B cell (primary cell): ENCODE data around the gene CDC14A. TPM values are rescaled to one million over a fixed set of nuclear protein-coding genes. Genes with fewer than 3 reads are reported as not detected.

ENCODE experiments used
- ATAC-seq: fragments of 200-7000 bp; cut with Tn5 transposase; one replicate; pipeline ENCODE4 v1.10.0; 2021; ENCODE audit warnings: low read depth, mild to moderate bottlenecking, moderate number of reproducible peaks, moderate library complexity
- CTCF ChIA-PET: fragments of 350-600 bp; sonication (Branson Sonifier 250); formaldehyde crosslinking; loops from one replicate; lab custom pipeline; 2021; ENCODE audit warnings: antibody characterized with exemption, inconsistent platforms; lab: Charles Lee
- POLR2A ChIA-PET: fragments of 350-600 bp; sonication (Branson Sonifier 250); formaldehyde crosslinking; loops from one replicate; lab custom pipeline; 2021; ENCODE audit warnings: antibody characterized with exemption; lab: Charles Lee
- DNase-seq: peaks from one replicate; pipeline ENCODE4 v3.0.0; 2013
- H2AFZ ChIP-seq: 2 replicates; pipeline ENCODE4 v1.6.1; 2012; ENCODE audit warnings: mild to moderate bottlenecking, low read depth, low read length; ENCODE audit not compliant: insufficient read depth, poor library complexity, severe bottlenecking
- H3K27ac ChIP-seq, 2 donors: 1 replicate in 1 of 2; 2 replicates in 1 of 2; pipeline ENCODE4 v1.5.1; 2012 to 2013; ENCODE audit warnings: low read length in 2 of 2, mild to moderate bottlenecking in 2 of 2, moderate library complexity in 1 of 2
- H3K27me3 ChIP-seq, 4 experiments: fragments of 200-600 bp in 1 of 4; sonication (generic) in 1 of 4; replicated peaks in 1 of 4; 1 replicate in 2 of 4; 2 replicates in 2 of 4; pipeline versions ENCODE4 v1.6.1 to v1.7.0; 2013 to 2016; ENCODE audit warnings: low read length in 3 of 4, mild to moderate bottlenecking in 2 of 4, mixed read lengths in 1 of 4, moderate library complexity in 1 of 4; ENCODE audit not compliant: insufficient read depth in 4 of 4, control insufficient read depth in 3 of 4; ENCODE audit errors: control extremely low read depth in 1 of 4
- H3K36me3 ChIP-seq, 2 experiments: replicated peaks in 1 of 2; 1 replicate in 1 of 2; 2 replicates in 1 of 2; pipeline versions ENCODE4 v1.6.1 to v1.7.1; 2013; ENCODE audit warnings: low read length in 1 of 2; ENCODE audit not compliant: insufficient read depth in 2 of 2, control insufficient read depth in 1 of 2; ENCODE audit errors: control extremely low read depth in 1 of 2, extremely low read depth in 1 of 2
- H3K4me1 ChIP-seq, 2 donors: fragments of 200-600 bp in 1 of 2; sonication (generic) in 1 of 2; 1 replicate in 1 of 2; 2 replicates in 1 of 2; pipeline versions ENCODE4 v1.5.1 to v1.6.1; 2013 to 2017; ENCODE audit warnings: low read length in 2 of 2; ENCODE audit not compliant: control insufficient read depth in 2 of 2, insufficient read depth in 2 of 2
- H3K4me2 ChIP-seq: replicated peaks from 2 replicates; pipeline ENCODE3; 2012; ENCODE audit warnings: mild to moderate bottlenecking, low read depth, low read length; ENCODE audit not compliant: poor library complexity, severe bottlenecking
- H3K4me3 ChIP-seq, 5 experiments: fragments of 200-600 bp in 1 of 5; sonication (generic) in 1 of 5; 1 replicate in 3 of 5; 2 replicates in 2 of 5; pipeline versions ENCODE4 v1.5.1 to v1.7.0; 2011 to 2016; ENCODE audit warnings: low read length in 4 of 5, mild to moderate bottlenecking in 4 of 5, low read depth in 2 of 5, control low read depth in 1 of 5, moderate library complexity in 1 of 5; ENCODE audit not compliant: insufficient read depth in 1 of 5; ENCODE audit errors: control extremely low read depth in 1 of 5, extremely low read depth in 1 of 5
- H3K79me2 ChIP-seq: fragments of 200-600 bp; sonication (generic); one replicate; pipeline ENCODE4 v1.6.0; 2016; ENCODE audit warnings: low read length; ENCODE audit not compliant: control insufficient read depth, insufficient read depth
- H3K9ac ChIP-seq: fragments of 200-600 bp; sonication (generic); 2 replicates; pipeline ENCODE4 v1.6.1; 2017; ENCODE audit warnings: mild to moderate bottlenecking, low read length, moderate library complexity
- H3K9me3 ChIP-seq, 3 donors: one replicate each; pipeline versions ENCODE4 v1.6.1 to v1.7.1; 2013; ENCODE audit warnings: low read length in 2 of 3; ENCODE audit not compliant: control insufficient read depth in 2 of 3, insufficient read depth in 1 of 3; ENCODE audit errors: control extremely low read depth in 1 of 3
- H4K20me1 ChIP-seq: 2 replicates; pipeline ENCODE4 v1.6.0; 2012; ENCODE audit warnings: mild to moderate bottlenecking, low read length; ENCODE audit not compliant: insufficient read depth, control insufficient read depth, poor library complexity, severe bottlenecking
- H3K27ac Mint-ChIP-seq: one replicate; pipeline ENCODE4 v1.8.0; 2021; ENCODE audit warnings: mixed read lengths
- H3K27me3 Mint-ChIP-seq: one replicate; pipeline ENCODE4 v1.8.0; 2021; ENCODE audit warnings: mixed read lengths
- H3K4me1 Mint-ChIP-seq: one replicate; pipeline ENCODE4 v1.8.0; 2021; ENCODE audit warnings: mixed read lengths
- H3K4me3 Mint-ChIP-seq: one replicate; pipeline ENCODE4 v1.8.0; 2021; ENCODE audit warnings: mixed read lengths
- H3K9me3 Mint-ChIP-seq: one replicate; pipeline ENCODE4 v1.8.0; 2022; ENCODE audit warnings: mixed read lengths; ENCODE audit not compliant: insufficient read depth
- EZH2 ChIP-seq: IDR thresholded peaks from 2 replicates; pipeline ENCODE4 v1.6.1; 2012; ENCODE audit warnings: borderline replicate concordance, low read depth, mild to moderate bottlenecking, moderate library complexity, low read length; ENCODE audit not compliant: insufficient read depth, poor library complexity, severe bottlenecking
- WGBS: methylation state at CpG from one replicate; pipeline ENCODE4 v1.1.5; 2013; ENCODE audit warnings: missing lambda C conversion rate; ENCODE audit not compliant: insufficient coverage; 5-methylcytosine and 5-hydroxymethylcytosine counted together
- intact Hi-C: fragments of 100-400 bp; cut with micrococcal nuclease; formaldehyde crosslinking; loops from one replicate; pipeline ENCODE4 v1.10.0; 2022
- polyA plus RNA-seq: library from polyadenylated mRNA; depleted of rRNA; stranded (reverse); fragments of >200 nt; gene quantifications from 2 replicates; pipeline ENCODE4 v1.2.3, GENCODE V29; 2012
- total RNA-seq, 2 donors: library from RNA; stranded (reverse); fragments of 120-200 nt in 1 of 2; gene quantifications; 1 replicate in 1 of 2; 2 replicates in 1 of 2; pipeline versions ENCODE4 v1.2.3 to v1.2.4, GENCODE V29; 2013 to 2022
- TF ChIP-seq, protein P1 (sequence below): fragments of 200-600 bp; IDR thresholded peaks from one replicate; pipeline ENCODE4 v1.8.0; 2022; ENCODE audit warnings: antibody characterized with exemption, mild to moderate bottlenecking

The CDC14A gene
- total and polyA plus RNA-seq, 2 donors (not counting 1 experiment from before 2014, with no cell fraction given), result 6.1 to 41.7 TPM

DNA sequence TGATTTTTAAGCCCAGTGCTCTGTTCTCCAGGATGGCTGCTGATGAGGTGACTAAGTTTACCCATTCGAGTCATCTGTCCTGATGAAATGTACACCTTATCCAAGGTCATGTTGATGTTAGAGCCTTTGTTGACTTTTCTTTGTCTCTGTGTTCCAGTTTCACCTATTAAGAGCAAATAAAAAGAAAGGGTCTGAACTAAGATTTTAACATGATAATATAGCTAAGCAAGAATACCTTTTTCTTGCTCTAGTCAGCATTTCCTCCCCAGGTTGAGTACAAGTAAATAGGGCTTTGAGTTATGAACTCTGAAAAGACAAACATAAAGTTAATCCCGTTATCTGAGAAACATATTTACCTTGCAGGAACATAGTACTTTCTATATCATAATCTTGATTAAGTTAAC, 133.6 kb downstream of the CDC14A start:
- Mint-ChIP-seq H3K27ac (no peak overlapping the region), H3K9me3 (peaks cover 4% of the 10 kb centered on the region), H3K27me3 (no peaks in the 10 kb centered on the region), H3K4me3 (no peak overlapping the region), H3K4me1 (no peaks in the 10 kb centered on the region)
- Histone ChIP-seq H3K4me3 (no peak overlapping the region), H2AFZ (no peak overlapping the region), H3K4me2 (no peak overlapping the region), H3K27me3 (no peaks in the 10 kb centered on the region), H4K20me1 (no peaks in the 10 kb centered on the region), H3K9ac (no peak overlapping the region), H3K4me1 (no peaks in the 10 kb centered on the region), H3K79me2 (no peaks in the 10 kb centered on the region), H3K36me3 (peaks cover 0 to 39% of the 10 kb centered on the region in 2 experiments), H3K27ac (no peak overlapping the region), H3K9me3 (peaks cover 0 to 2% (median 0%) of the 10 kb centered on the region in 3 donors)
- DNase-seq (no peak), ATAC-seq (no peak)
- POLR2A ChIA-PET, result no interaction called here
- intact Hi-C loops, result no loop called here
- no CpG with 5 or more reads among the region's 2 CpGs for WGBS
- TF ChIP-seq, protein P1, sequence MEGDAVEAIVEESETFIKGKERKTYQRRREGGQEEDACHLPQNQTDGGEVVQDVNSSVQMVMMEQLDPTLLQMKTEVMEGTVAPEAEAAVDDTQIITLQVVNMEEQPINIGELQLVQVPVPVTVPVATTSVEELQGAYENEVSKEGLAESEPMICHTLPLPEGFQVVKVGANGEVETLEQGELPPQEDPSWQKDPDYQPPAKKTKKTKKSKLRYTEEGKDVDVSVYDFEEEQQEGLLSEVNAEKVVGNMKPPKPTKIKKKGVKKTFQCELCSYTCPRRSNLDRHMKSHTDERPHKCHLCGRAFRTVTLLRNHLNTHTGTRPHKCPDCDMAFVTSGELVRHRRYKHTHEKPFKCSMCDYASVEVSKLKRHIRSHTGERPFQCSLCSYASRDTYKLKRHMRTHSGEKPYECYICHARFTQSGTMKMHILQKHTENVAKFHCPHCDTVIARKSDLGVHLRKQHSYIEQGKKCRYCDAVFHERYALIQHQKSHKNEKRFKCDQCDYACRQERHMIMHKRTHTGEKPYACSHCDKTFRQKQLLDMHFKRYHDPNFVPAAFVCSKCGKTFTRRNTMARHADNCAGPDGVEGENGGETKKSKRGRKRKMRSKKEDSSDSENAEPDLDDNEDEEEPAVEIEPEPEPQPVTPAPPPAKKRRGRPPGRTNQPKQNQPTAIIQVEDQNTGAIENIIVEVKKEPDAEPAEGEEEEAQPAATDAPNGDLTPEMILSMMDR, result no peak
- TF ChIP-seq EZH2, result no peak
- CTCF ChIA-PET, result interaction anchor here (0.7 to 1.0 kb wide), 2 partner anchors 27 to 484 kb away, joined by 3 to 4 read pairs; no protein-coding TSS in a partner anchor

DNA sequence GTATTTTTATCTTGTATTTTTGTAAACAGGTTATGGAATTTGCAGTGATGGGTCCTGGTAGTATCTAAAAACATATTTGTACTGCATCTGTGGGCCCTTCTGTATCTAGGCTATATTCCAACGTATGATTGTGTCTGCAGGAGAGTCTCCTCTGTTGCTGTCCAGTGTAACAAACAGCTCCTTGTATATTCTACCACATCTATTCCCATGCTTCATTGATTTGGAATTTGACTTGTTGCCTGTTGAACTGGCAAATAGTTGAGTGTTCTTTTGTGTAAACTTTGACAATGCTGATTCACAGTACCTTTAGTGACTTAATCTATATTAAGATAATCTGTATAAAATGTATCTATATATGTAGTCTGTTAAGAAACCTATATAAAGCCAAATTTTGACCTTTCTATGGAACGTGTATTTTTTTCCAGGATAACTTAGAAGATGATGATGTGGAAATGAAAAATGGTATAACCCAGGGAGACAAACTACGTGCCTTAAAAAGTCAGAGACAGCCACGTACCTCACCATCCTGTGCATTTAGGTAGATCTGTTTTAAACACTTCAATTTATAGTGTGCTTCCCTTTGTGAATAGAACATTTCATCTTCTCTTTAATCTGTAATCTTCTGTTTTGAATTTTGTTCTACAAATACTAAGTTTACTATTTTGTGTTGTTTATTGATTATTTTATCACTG, 142.2 kb downstream of the CDC14A start:
- no peak overlapping the region for H3K4me3 Mint-ChIP-seq
- TF ChIP-seq, protein P1, result no peak
- TF ChIP-seq EZH2, result no peak
- Histone ChIP-seq H3K4me2 (no peak overlapping the region), H3K79me2 (no peaks in the 10 kb centered on the region), H3K9me3 (no peaks in the 10 kb centered on the region), H4K20me1 (no peaks in the 10 kb centered on the region), H3K36me3 (peaks cover 8 to 33% of the 10 kb centered on the region in 2 experiments), H3K27me3 (no peaks in the 10 kb centered on the region), H3K27ac (no peak overlapping the region), H3K9ac (no peak overlapping the region), H2AFZ (no peak overlapping the region), H3K4me1 (no peaks in the 10 kb centered on the region), H3K4me3 (no peak overlapping the region)
- no peaks in the 10 kb centered on the region for H3K4me1 Mint-ChIP-seq
- DNase-seq (no peak), ATAC-seq (no peak)
- ChIA-PET POLR2A (no interaction called here), CTCF (interaction anchor here (0.6 kb wide), 1 partner anchor 64 kb away, joined by 3 read pairs; no protein-coding TSS in a partner anchor)
- H3K27me3 Mint-ChIP-seq, result no peaks in the 10 kb centered on the region
- intact Hi-C loops, result no loop called here
- no peaks in the 10 kb centered on the region for H3K9me3 Mint-ChIP-seq
- 100% methylated on average over 1 of the region's 4 CpGs for WGBS
- H3K27ac Mint-ChIP-seq, result no peak overlapping the region
